ENCODE results near the gene NPR3.

DNA sequence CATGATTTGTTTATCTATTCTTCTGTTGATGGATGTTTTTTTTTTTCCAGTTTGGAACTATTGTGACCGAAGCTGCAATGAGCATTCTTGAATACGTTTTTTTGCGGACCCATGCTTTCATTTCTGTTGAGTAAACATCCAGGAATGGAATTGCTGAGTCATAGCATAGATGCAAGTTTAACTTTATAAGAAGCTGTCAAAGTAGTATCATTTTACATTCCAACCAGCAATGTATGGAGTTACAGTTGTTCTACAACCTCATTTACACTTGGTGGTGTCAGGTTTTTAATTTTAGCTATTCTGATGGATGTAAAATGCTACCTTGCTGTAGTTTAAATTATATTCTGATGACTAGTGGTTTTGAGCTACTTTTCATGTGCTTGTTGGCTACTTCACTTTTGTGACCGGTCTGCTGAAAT, 49.0 kb downstream of the NPR3 start:
- TF ChIP-seq CREB1 (CRISPR knock-in tag; IDR thresholded peaks at IDR 0.05; ENCODE audit: low read depth) = no peak
- TF ChIP-seq CTCF (conservative IDR thresholded peaks at IDR 0.05; ENCODE audit: low read depth in 2 of 2) = no peak
- no peak for TF ChIP-seq EZH2 (IDR thresholded peaks at IDR 0.05; ENCODE audit: low read depth, unreplicated experiment)
- TF ChIP-seq POLR2AphosphoS5 (IDR thresholded peaks at IDR 0.05; ENCODE audit: low read depth) = no peak
- TF ChIP-seq ETS1 (IDR thresholded peaks at IDR 0.05) = no peak
- TF ChIP-seq JUNB (IDR thresholded peaks at IDR 0.05; ENCODE audit: unreplicated experiment) = no peak
- no peak for TF ChIP-seq REST (IDR thresholded peaks at IDR 0.05; ENCODE audit: unreplicated experiment)
- no peak for TF ChIP-seq EZH2phosphoT487 (IDR thresholded peaks at IDR 0.05; ENCODE audit: unreplicated experiment)

Measured in GM23338 (cell line).